ENCODE measurements around the gene GRPR.

GRCh38 chrX:16137416-16138107 is 14.2 kb downstream of the GRPR start:
- TF ChIP-seq CTCF (IDR thresholded peaks at IDR 0.05) (no peak), POLR2A (IDR thresholded peaks at IDR 0.05) (no peak)
